MCF 10A (cell line): ENCODE data around the gene CYLD. TPM values are rescaled to one million over a fixed set of nuclear protein-coding genes. Genes with fewer than 3 reads are reported as not detected.

ENCODE experiments used
- BruUV-seq: library from RNA; stranded (reverse); fragments of 400-500 nt; replicated peaks from 2 replicates; lab custom pipeline; 2021; lab: Mats Ljungman, UMichigan
- CTCF ChIA-PET: fragments of 300-600 bp; sonication (Branson Sonifier 250); formaldehyde crosslinking; extraction: SDS; loops from one replicate; lab custom pipeline; 2021; ENCODE audit warnings: antibody characterized with exemption, inconsistent platforms; lab: Yijun Ruan, JAX
- POLR2A ChIA-PET: fragments of 300-600, 350-650 bp; sonication (Branson Sonifier 250); formaldehyde crosslinking; extraction: SDS; loops from one replicate; lab custom pipeline; 2020; ENCODE audit warnings: antibody characterized with exemption, inconsistent platforms; lab: Yijun Ruan, JAX
- DNase-seq: peaks from one replicate; pipeline ENCODE4 v3.0.0-alpha.2; 2018; ENCODE audit not compliant: unreplicated experiment
- H3K27ac Mint-ChIP-seq: one replicate; pipeline ENCODE4 v1.8.0; 2022; ENCODE audit warnings: mild to moderate bottlenecking, low read depth, mixed read lengths; ENCODE audit not compliant: unreplicated experiment
- H3K27me3 Mint-ChIP-seq: one replicate; pipeline ENCODE4 v1.8.0; 2022; ENCODE audit warnings: mixed read lengths; ENCODE audit not compliant: insufficient read depth, unreplicated experiment
- H3K36me3 Mint-ChIP-seq: one replicate; pipeline ENCODE4 v1.8.0; 2022; ENCODE audit warnings: mild to moderate bottlenecking, moderate library complexity, mixed read lengths; ENCODE audit not compliant: insufficient read depth, unreplicated experiment
- H3K4me1 Mint-ChIP-seq: one replicate; pipeline ENCODE4 v1.8.0; 2022; ENCODE audit warnings: mixed read lengths; ENCODE audit not compliant: insufficient read depth, unreplicated experiment
- H3K4me3 Mint-ChIP-seq: one replicate; pipeline ENCODE4 v1.8.0; 2022; ENCODE audit warnings: mild to moderate bottlenecking, moderate library complexity, mixed read lengths; ENCODE audit not compliant: unreplicated experiment
- H3K9me3 Mint-ChIP-seq: one replicate; pipeline ENCODE4 v1.8.0; 2022; ENCODE audit warnings: mixed read lengths; ENCODE audit not compliant: unreplicated experiment
- CTCF ChIP-seq: fragments of 200-600 bp; IDR thresholded peaks from one replicate; pipeline ENCODE4 v1.8.0; 2022; ENCODE audit warnings: antibody characterized with exemption, mild to moderate bottlenecking; ENCODE audit not compliant: unreplicated experiment
- intact Hi-C: fragments of 100-400 bp; cut with micrococcal nuclease; formaldehyde crosslinking; loops from 2 replicates; pipeline ENCODE4 v1.14.1; 2022
- total RNA-seq: library from RNA; stranded (reverse); gene quantifications from 2 replicates; pipeline ENCODE4 v1.2.3, GENCODE V29; 2022

CYLD gene
- total RNA-seq, 1 experiment from 2014 or later, result 53.7 TPM

GRCh38 chr16:50796829-50797228, 54.9 kb downstream of the CYLD start:
- ChIA-PET CTCF (interaction anchor here (0.6 to 5.3 kb wide), 5 partner anchors 9 to 262 kb away, joined by 3 to 79 read pairs (median 3); no protein-coding TSS in a partner anchor), POLR2A (interaction anchor here (1.5 kb wide), 1 partner anchor 15 kb away, joined by 3 read pairs; no protein-coding TSS in a partner anchor)
- BruUV-seq, result no TSS peak
- DNase-seq, result no peak
- Mint-ChIP-seq H3K36me3 (peaks cover 52% of the 10 kb centered on the region), H3K9me3 (no peaks in the 10 kb centered on the region), H3K27me3 (no peaks in the 10 kb centered on the region), H3K4me1 (no peaks in the 10 kb centered on the region), H3K4me3 (no peak overlapping the region), H3K27ac (no peak overlapping the region)
- intact Hi-C loops, result no loop called here
- no peak for TF ChIP-seq CTCF

- DNase-seq, result no peak
- no peaks in the 10 kb centered on the region for H3K4me1 Mint-ChIP-seq
- H3K4me3 Mint-ChIP-seq, result no peak overlapping the region
- no peak overlapping the region for H3K27ac Mint-ChIP-seq
- no peak for TF ChIP-seq CTCF
- ChIA-PET POLR2A (interaction anchor here (0.5 to 1.5 kb wide), 2 partner anchors 14 to 212 kb away, joined by 3 read pairs; no protein-coding TSS in a partner anchor), CTCF (interaction anchor here (0.6 to 5.3 kb wide), 7 partner anchors 9 to 965 kb away, joined by 3 to 79 read pairs (median 3); no protein-coding TSS in a partner anchor)
- no peaks in the 10 kb centered on the region for H3K27me3 Mint-ChIP-seq
- peaks cover 52% of the 10 kb centered on the region for H3K36me3 Mint-ChIP-seq
- intact Hi-C loops, result no loop called here
- no peaks in the 10 kb centered on the region for H3K9me3 Mint-ChIP-seq
- BruUV-seq, result no TSS peak
Observed at GRCh38 chr16:50797456-50797855, 55.6 kb downstream of the CYLD start.

DNA sequence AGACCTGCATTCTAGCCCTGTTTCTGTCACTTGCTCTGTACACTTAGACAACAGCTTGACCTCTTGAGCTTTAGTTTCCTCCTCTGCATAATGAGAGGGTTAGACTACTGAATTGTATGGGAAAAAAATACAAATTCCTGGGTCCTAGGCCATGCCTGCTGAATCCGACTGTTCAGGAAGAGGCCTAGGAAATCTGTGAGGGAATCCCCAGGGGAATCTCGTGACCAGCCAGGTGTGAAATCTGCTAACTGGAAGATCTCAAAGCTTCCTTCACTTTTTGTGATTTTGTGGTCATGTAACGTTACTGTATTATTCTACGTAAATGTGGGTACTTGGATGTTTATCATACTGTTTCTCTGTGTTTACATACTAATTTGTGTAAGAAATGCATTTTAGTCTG, 58.2 kb downstream of the CYLD start:
- DNase-seq, result no peak
- Mint-ChIP-seq H3K27me3 (no peaks in the 10 kb centered on the region), H3K4me1 (no peaks in the 10 kb centered on the region), H3K4me3 (no peak overlapping the region), H3K27ac (no peak overlapping the region), H3K9me3 (no peaks in the 10 kb centered on the region), H3K36me3 (peaks cover 31% of the 10 kb centered on the region)
- ChIA-PET CTCF (interaction anchor here (1.7 kb wide), 1 partner anchor 128 kb away, joined by 5 read pairs; no protein-coding TSS in a partner anchor), POLR2A (interaction anchor here (0.8 kb wide), 1 partner anchor 9 kb away, joined by 3 read pairs; no protein-coding TSS in a partner anchor)
- TF ChIP-seq CTCF, result no peak
- intact Hi-C loops, result no loop called here
- BruUV-seq, result no TSS peak

GRCh38 chr16:50801036-50801435, 59.1 kb downstream of the CYLD start:
- CTCF ChIA-PET, result no interaction called here
- H3K9me3 Mint-ChIP-seq, result no peaks in the 10 kb centered on the region
- H3K27me3 Mint-ChIP-seq, result no peaks in the 10 kb centered on the region
- POLR2A ChIA-PET, result no interaction called here
- DNase-seq, result no peak
- H3K36me3 Mint-ChIP-seq, result peaks cover 21% of the 10 kb centered on the region
- no peaks in the 10 kb centered on the region for H3K4me1 Mint-ChIP-seq
- no peak for TF ChIP-seq CTCF
- no peak overlapping the region for H3K4me3 Mint-ChIP-seq
- no TSS peak for BruUV-seq
- no peak overlapping the region for H3K27ac Mint-ChIP-seq
- intact Hi-C loops, result no loop called here
